ENCODE results near the gene OSGEPL1. TPM values are rescaled to one million over a fixed set of nuclear protein-coding genes. Genes with fewer than 3 reads are reported as not detected.
A peak's percentile ranks its signal among the peaks of the same experiment; 100 is the strongest.
"Not testable (repeated sequence)": the region's sequence is repeated elsewhere in the genome, so short reads cannot be mapped to it uniquely, and the experiment has no call there.

The OSGEPL1 gene
- total and polyA plus RNA-seq, 7 experiments from 2014 or later, result 6.8 to 24.2 (median 16.2) TPM

DNA sequence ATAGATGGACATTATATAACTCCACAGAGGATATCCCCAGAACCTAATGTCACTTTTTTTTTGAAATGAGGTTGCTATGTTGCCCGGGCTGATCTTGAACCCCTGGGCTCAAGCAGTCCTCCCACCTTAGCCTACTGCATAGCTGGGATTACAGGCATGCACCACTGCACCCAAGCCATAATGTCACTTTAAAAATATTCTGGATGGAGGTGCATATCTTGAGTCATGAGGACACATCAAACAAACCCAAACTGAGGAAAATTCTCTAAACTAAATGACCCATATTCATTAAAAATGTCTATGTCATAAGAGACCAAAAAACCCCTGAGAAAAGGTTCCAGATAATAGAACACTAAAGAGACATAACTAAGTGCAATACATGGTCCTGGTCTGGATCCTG lies 36.3 kb downstream of the OSGEPL1 start:
- ChIA-PET CTCF (no interaction called here), POLR2A (no interaction called here)
- DNase-seq, result no peak
- H3K27me3 ChIP-seq (ENCODE audit: control insufficient read depth in 2 of 2, insufficient read depth in 2 of 2, low read length in 2 of 2), result no peaks in the 10 kb centered on the region
- ATAC-seq, result no peak
- H3K4me1 ChIP-seq (ENCODE audit: control insufficient read depth in 2 of 2, insufficient read depth in 2 of 2, low read length in 2 of 2), result no peaks in the 10 kb centered on the region
- Mint-ChIP-seq H3K4me3 (no peak overlapping the region), H3K36me3 (peaks cover 0 to 17% (median 4%) of the 10 kb centered on the region in 5 donors), H3K9me3 (no peaks in the 10 kb centered on the region), H3K27me3 (no peaks in the 10 kb centered on the region), H3K4me1 (peaks cover 0 to 3% (median 0%) of the 10 kb centered on the region in 7 donors), H3K27ac (no peak overlapping the region)
- intact Hi-C loops (cut with micrococcal nuclease), result no loop called here
- H3K36me3 ChIP-seq (ENCODE audit: control insufficient read depth in 2 of 3, insufficient read depth in 3 of 3, low read length in 3 of 3), result no peaks in the 10 kb centered on the region
- H3K27ac ChIP-seq (ENCODE audit: low read depth, low read length), result no peak overlapping the region
- H3K9me3 ChIP-seq (ENCODE audit: control insufficient read depth in 2 of 3, low read length in 3 of 3), result no peaks in the 10 kb centered on the region
- H3K4me3 ChIP-seq (ENCODE audit: low read length), result no peak overlapping the region

- no peaks in the 10 kb centered on the region for H3K27me3 ChIP-seq (ENCODE audit: control insufficient read depth in 2 of 2, insufficient read depth in 2 of 2, low read length in 2 of 2)
- H3K9me3 Mint-ChIP-seq, result peaks cover 0 to under 1% (median 0%) of the 10 kb centered on the region in 11 donors
- peaks cover 0 to 17% (median 5%) of the 10 kb centered on the region in 5 donors for H3K36me3 Mint-ChIP-seq
- no peak overlapping the region for H3K27ac ChIP-seq (ENCODE audit: low read depth, low read length)
- no peak overlapping the region for H3K4me3 Mint-ChIP-seq
- H3K27ac Mint-ChIP-seq, result no peak overlapping the region
- no peaks in the 10 kb centered on the region for H3K4me1 ChIP-seq (ENCODE audit: control insufficient read depth in 2 of 2, insufficient read depth in 2 of 2, low read length in 2 of 2)
- CTCF ChIA-PET, result no interaction called here
- no peaks in the 10 kb centered on the region for H3K27me3 Mint-ChIP-seq
- no peak overlapping the region for H3K4me3 ChIP-seq (ENCODE audit: low read length)
- ATAC-seq (no peak), DNase-seq (no peak)
- H3K36me3 ChIP-seq (ENCODE audit: control insufficient read depth in 2 of 3, insufficient read depth in 3 of 3, low read length in 3 of 3), result no peaks in the 10 kb centered on the region
- H3K9me3 ChIP-seq (ENCODE audit: control insufficient read depth in 2 of 3, low read length in 3 of 3), result no peaks in the 10 kb centered on the region
- H3K4me1 Mint-ChIP-seq, result peaks cover 0 to 3% (median 0%) of the 10 kb centered on the region in 7 donors
- POLR2A ChIA-PET, result no interaction called here
- intact Hi-C loops (cut with micrococcal nuclease), result no loop called here
Observed at GRCh38 chr2:189723192-189723591, 39.4 kb downstream of the OSGEPL1 start.

DNA sequence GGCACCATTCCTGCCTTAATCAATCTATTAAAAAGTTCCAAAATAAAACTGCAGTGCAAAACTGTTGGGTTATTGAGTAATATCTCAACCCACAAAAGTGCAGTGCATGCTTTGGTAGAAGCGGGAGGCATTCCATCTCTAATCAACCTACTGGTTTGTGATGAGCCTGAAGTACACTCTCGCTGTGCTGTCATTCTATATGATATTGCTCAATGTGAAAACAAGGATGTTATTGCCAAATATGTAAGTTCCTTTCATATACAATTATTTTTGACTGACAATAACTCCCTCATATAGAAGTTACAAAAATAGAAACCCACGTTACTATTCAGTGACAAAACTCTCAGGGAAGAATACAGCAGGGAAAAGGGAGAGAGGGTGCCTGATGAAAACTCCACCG lies 43.0 kb downstream of the OSGEPL1 start:
- peaks cover 0 to 16% (median 6%) of the 10 kb centered on the region in 11 donors for H3K9me3 Mint-ChIP-seq
- Histone ChIP-seq H3K9me3 (ENCODE audit: control insufficient read depth in 2 of 3, low read length in 3 of 3) (no peaks in the 10 kb centered on the region), H3K4me1 (ENCODE audit: control insufficient read depth in 2 of 2, insufficient read depth in 2 of 2, low read length in 2 of 2) (no peaks in the 10 kb centered on the region), H3K27me3 (ENCODE audit: control insufficient read depth in 2 of 2, insufficient read depth in 2 of 2, low read length in 2 of 2) (no peaks in the 10 kb centered on the region), H3K36me3 (ENCODE audit: control insufficient read depth in 2 of 3, insufficient read depth in 3 of 3, low read length in 3 of 3) (no peaks in the 10 kb centered on the region), H3K27ac (ENCODE audit: low read depth, low read length) (no peak overlapping the region), H3K4me3 (ENCODE audit: low read length) (no peak overlapping the region)
- DNase-seq (no peak), ATAC-seq (no peak)
- intact Hi-C loops (cut with micrococcal nuclease), result no loop called here
- CTCF ChIA-PET, result no interaction called here
- no peaks in the 10 kb centered on the region for H3K27me3 Mint-ChIP-seq
- POLR2A ChIA-PET, result no interaction called here
- peaks cover 0 to 3% (median 0%) of the 10 kb centered on the region in 7 donors for H3K4me1 Mint-ChIP-seq
- peaks cover 4 to 14% (median 6%) of the 10 kb centered on the region in 5 donors for H3K36me3 Mint-ChIP-seq
- H3K4me3 Mint-ChIP-seq, result no peak overlapping the region
- no peak overlapping the region for H3K27ac Mint-ChIP-seq

GRCh38 chr2:189717593-189717992 lies 45.0 kb downstream of the OSGEPL1 start:
- intact Hi-C loops (cut with micrococcal nuclease); ATAC-seq; POLR2A ChIA-PET; H3K4me3 ChIP-seq (ENCODE audit: low read length); CTCF ChIA-PET; DNase-seq; H3K9me3 ChIP-seq (ENCODE audit: control insufficient read depth in 2 of 3, low read length in 3 of 3); H3K27me3 Mint-ChIP-seq; H3K36me3 ChIP-seq (ENCODE audit: control insufficient read depth in 2 of 3, insufficient read depth in 3 of 3, low read length in 3 of 3); H3K27me3 ChIP-seq (ENCODE audit: control insufficient read depth in 2 of 2, insufficient read depth in 2 of 2, low read length in 2 of 2); H3K4me1 ChIP-seq (ENCODE audit: control insufficient read depth in 2 of 2, insufficient read depth in 2 of 2, low read length in 2 of 2); H3K4me1 Mint-ChIP-seq; H3K4me3 Mint-ChIP-seq; H3K27ac ChIP-seq (ENCODE audit: low read depth, low read length): not testable (repeated sequence)
- Mint-ChIP-seq H3K9me3 (peaks cover 0 to 22% (median 6%) of the 10 kb centered on the region in 11 donors), H3K27ac (peak overlapping the region in 1 of 9 donors; percentile 26), H3K36me3 (peaks cover 0 to 11% (median 4%) of the 10 kb centered on the region in 5 donors)

GRCh38 chr2:189709501-189710221 lies 52.9 kb downstream of the OSGEPL1 start:
- H3K4me3 ChIP-seq (ENCODE audit: low read length), result no peak overlapping the region
- no peak overlapping the region for H3K27ac ChIP-seq (ENCODE audit: low read depth, low read length)
- Mint-ChIP-seq H3K36me3 (peaks cover 0 to 27% (median 6%) of the 10 kb centered on the region in 5 donors), H3K27ac (no peak overlapping the region), H3K4me3 (no peak overlapping the region), H3K4me1 (no peaks in the 10 kb centered on the region), H3K9me3 (peaks cover 0 to 9% (median 0%) of the 10 kb centered on the region in 11 donors), H3K27me3 (no peaks in the 10 kb centered on the region)
- no peaks in the 10 kb centered on the region for H3K9me3 ChIP-seq (ENCODE audit: control insufficient read depth in 2 of 3, low read length in 3 of 3)
- H3K27me3 ChIP-seq (ENCODE audit: control insufficient read depth in 2 of 2, insufficient read depth in 2 of 2, low read length in 2 of 2), result no peaks in the 10 kb centered on the region
- CTCF ChIA-PET, result interaction anchor here (0.7 kb wide), 1 partner anchor 84 kb away, joined by 4 read pairs; no protein-coding TSS in a partner anchor
- no peak for DNase-seq
- POLR2A ChIA-PET, result no interaction called here
- peaks cover 0 to 7% (median 3%) of the 10 kb centered on the region in 3 experiments for H3K36me3 ChIP-seq (ENCODE audit: control insufficient read depth in 2 of 3, insufficient read depth in 3 of 3, low read length in 3 of 3)
- ATAC-seq, result no peak
- no peaks in the 10 kb centered on the region for H3K4me1 ChIP-seq (ENCODE audit: control insufficient read depth in 2 of 2, insufficient read depth in 2 of 2, low read length in 2 of 2)
- intact Hi-C loops (cut with micrococcal nuclease), result no loop called here

GRCh38 chr2:189702071-189702470 lies 60.5 kb downstream of the OSGEPL1 start:
- Histone ChIP-seq H3K9me3 (ENCODE audit: control insufficient read depth in 2 of 3, low read length in 3 of 3) (no peaks in the 10 kb centered on the region), H3K36me3 (ENCODE audit: control insufficient read depth in 2 of 3, insufficient read depth in 3 of 3, low read length in 3 of 3) (no peaks in the 10 kb centered on the region), H3K27ac (ENCODE audit: low read depth, low read length) (no peak overlapping the region), H3K4me1 (ENCODE audit: control insufficient read depth in 2 of 2, insufficient read depth in 2 of 2, low read length in 2 of 2) (no peaks in the 10 kb centered on the region), H3K4me3 (ENCODE audit: low read length) (no peak overlapping the region), H3K27me3 (ENCODE audit: control insufficient read depth in 2 of 2, insufficient read depth in 2 of 2, low read length in 2 of 2) (no peaks in the 10 kb centered on the region)
- H3K36me3 Mint-ChIP-seq, result peaks cover 0 to 10% (median 3%) of the 10 kb centered on the region in 5 donors
- H3K4me1 Mint-ChIP-seq, result peaks cover 0 to 8% (median 4%) of the 10 kb centered on the region in 7 donors
- intact Hi-C loops (cut with micrococcal nuclease), result loop anchor here in 1 of 2 donors (5.0 kb wide), 1 partner anchor 45 kb away; no protein-coding TSS in a partner anchor
- DNase-seq (no peak), ATAC-seq (no peak)
- H3K9me3 Mint-ChIP-seq, result no peaks in the 10 kb centered on the region
- ChIA-PET CTCF (interaction anchor here (1.2 to 3.1 kb wide), 2 partner anchors 28 to 42 kb away, joined by 3 to 25 read pairs; partner anchors contain the start of gene ASNSD1), POLR2A (no interaction called here)
- no peak overlapping the region for H3K27ac Mint-ChIP-seq
- no peak overlapping the region for H3K4me3 Mint-ChIP-seq
- H3K27me3 Mint-ChIP-seq, result no peaks in the 10 kb centered on the region

DNA sequence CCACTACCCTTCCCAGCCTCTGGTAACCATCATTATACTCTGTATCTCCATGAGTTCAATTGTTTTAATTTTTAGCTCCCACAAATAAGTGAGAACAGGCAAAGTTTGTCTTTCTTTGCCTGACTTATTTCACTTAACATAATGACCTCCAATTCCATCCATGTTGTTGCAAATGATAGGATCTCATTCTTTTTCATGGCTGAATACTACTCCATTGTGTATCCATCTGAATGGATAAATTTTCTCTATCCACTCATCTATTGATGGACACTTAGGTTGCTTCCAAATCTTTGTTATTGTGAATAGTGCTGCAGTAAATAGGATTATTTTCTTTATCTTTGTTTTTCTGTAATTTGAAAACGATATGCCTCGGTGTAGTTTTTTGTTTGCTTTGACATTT lies 61.9 kb downstream of the OSGEPL1 start:
- CTCF ChIA-PET, result interaction anchor here (1.3 to 3.1 kb wide), 2 partner anchors 40 to 62 kb away, joined by 4 to 25 read pairs; partner anchors contain the start of genes ASNSD1 and OSGEPL1
- DNase-seq, result no peak
- Histone ChIP-seq H3K4me1 (ENCODE audit: control insufficient read depth in 2 of 2, insufficient read depth in 2 of 2, low read length in 2 of 2) (no peaks in the 10 kb centered on the region), H3K27me3 (ENCODE audit: control insufficient read depth in 2 of 2, insufficient read depth in 2 of 2, low read length in 2 of 2) (no peaks in the 10 kb centered on the region), H3K27ac (ENCODE audit: low read depth, low read length) (no peak overlapping the region), H3K36me3 (ENCODE audit: control insufficient read depth in 2 of 3, insufficient read depth in 3 of 3, low read length in 3 of 3) (no peaks in the 10 kb centered on the region), H3K9me3 (ENCODE audit: control insufficient read depth in 2 of 3, low read length in 3 of 3) (no peaks in the 10 kb centered on the region), H3K4me3 (ENCODE audit: low read length) (no peak overlapping the region)
- H3K36me3 Mint-ChIP-seq, result peaks cover 0 to 7% (median 0%) of the 10 kb centered on the region in 5 donors
- H3K9me3 Mint-ChIP-seq, result no peaks in the 10 kb centered on the region
- no peak overlapping the region for H3K27ac Mint-ChIP-seq
- H3K4me1 Mint-ChIP-seq, result peaks cover 0 to 8% (median 4%) of the 10 kb centered on the region in 7 donors
- POLR2A ChIA-PET, result no interaction called here
- intact Hi-C loops (cut with micrococcal nuclease), result loop anchor here in 1 of 2 donors (5.0 kb wide), 1 partner anchor 47 kb away; no protein-coding TSS in a partner anchor
- no peak overlapping the region for H3K4me3 Mint-ChIP-seq
- no peak for ATAC-seq
- no peaks in the 10 kb centered on the region for H3K27me3 Mint-ChIP-seq

All from naive thymus-derived CD4-positive, alpha-beta T cell (primary cell).